ENCODE results near the gene HPS4.

Gene HPS4

DNA sequence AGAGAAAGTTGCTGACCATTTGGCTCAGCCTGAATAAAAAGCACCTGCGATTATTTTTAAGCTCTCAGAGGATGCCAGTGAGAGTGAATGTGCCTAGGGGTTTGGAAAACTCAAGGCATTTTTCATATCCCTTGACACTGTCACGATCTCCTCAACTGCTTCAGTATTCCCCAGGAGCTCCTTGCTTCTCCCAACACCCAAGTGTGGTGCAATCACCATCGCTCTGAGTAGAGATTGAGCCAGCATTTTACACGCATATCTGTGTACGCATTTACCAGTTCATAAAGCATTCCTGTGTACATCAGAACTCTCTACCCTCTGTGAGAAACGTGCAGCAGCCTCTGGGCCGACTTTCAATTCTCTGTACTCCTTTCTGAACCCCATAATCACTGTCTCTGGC lies 1.4 kb upstream of the HPS4 start:
- no peak overlapping the region for H2AFZ ChIP-seq (ENCODE audit: low read length)
- H3K36me3 ChIP-seq (ENCODE audit: insufficient read depth, low read length): peaks cover 21% of the 10 kb centered on the region; the same call in 1 of the 2 replicates
- H4K20me1 ChIP-seq (ENCODE audit: insufficient read depth, low read length, poor library complexity, severe bottlenecking): no peaks in the 10 kb centered on the region
- no peaks in the 10 kb centered on the region for H3K9me3 ChIP-seq (ENCODE audit: insufficient read depth, low read depth, low read length)
- no peaks in the 10 kb centered on the region for H3K9me2 ChIP-seq (replicated peaks; ENCODE audit: low read depth, low read length)
- TF ChIP-seq, protein P1, sequence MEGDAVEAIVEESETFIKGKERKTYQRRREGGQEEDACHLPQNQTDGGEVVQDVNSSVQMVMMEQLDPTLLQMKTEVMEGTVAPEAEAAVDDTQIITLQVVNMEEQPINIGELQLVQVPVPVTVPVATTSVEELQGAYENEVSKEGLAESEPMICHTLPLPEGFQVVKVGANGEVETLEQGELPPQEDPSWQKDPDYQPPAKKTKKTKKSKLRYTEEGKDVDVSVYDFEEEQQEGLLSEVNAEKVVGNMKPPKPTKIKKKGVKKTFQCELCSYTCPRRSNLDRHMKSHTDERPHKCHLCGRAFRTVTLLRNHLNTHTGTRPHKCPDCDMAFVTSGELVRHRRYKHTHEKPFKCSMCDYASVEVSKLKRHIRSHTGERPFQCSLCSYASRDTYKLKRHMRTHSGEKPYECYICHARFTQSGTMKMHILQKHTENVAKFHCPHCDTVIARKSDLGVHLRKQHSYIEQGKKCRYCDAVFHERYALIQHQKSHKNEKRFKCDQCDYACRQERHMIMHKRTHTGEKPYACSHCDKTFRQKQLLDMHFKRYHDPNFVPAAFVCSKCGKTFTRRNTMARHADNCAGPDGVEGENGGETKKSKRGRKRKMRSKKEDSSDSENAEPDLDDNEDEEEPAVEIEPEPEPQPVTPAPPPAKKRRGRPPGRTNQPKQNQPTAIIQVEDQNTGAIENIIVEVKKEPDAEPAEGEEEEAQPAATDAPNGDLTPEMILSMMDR (conservative IDR thresholded peaks at IDR 0.05; ENCODE audit: low read length): no peak
- no peak for TF ChIP-seq EZH2phosphoT487 (IDR thresholded peaks at IDR 0.05; ENCODE audit: borderline replicate concordance)
- no peaks in the 10 kb centered on the region for H3F3A ChIP-seq (ENCODE audit: low read depth)
- H3K4me1 ChIP-seq (ENCODE audit: insufficient read depth, low read length, poor library complexity, severe bottlenecking): peaks cover 58% of the 10 kb centered on the region
- peak overlapping the region; percentile 97 for H3K4me3 ChIP-seq (ENCODE audit: low read length, poor library complexity, severe bottlenecking)
- peak overlapping the region; percentile 96 for H3K9ac ChIP-seq (ENCODE audit: low read depth, low read length, poor library complexity, severe bottlenecking)
- peaks cover 62% of the 10 kb centered on the region for H3K79me2 ChIP-seq (ENCODE audit: insufficient read depth, low read length)
- H3K27me3 ChIP-seq (ENCODE audit: insufficient read depth, low read length, poor library complexity, severe bottlenecking): no peaks in the 10 kb centered on the region
- H3K4me2 ChIP-seq (ENCODE audit: low read depth, low read length, poor library complexity, severe bottlenecking): peak overlapping the region; percentile 80

DNA sequence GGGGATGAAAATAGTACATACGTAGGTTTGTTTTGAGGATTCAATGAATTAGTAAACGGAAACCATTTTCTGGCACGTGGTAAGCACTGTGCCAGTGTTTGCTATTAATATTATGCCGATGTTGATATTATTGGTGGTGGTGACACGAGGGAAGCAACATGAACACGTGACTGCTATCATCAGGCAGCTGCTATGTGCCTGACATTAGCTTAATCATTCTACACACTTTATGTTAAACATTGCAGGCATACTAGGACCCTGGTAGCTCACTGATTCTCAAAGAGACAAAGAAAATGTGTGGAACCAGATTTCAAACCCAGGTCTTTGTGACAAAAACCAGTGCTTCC lies 750 bp upstream of the HPS4 start:
- H3K4me2 ChIP-seq (ENCODE audit: low read depth, low read length, poor library complexity, severe bottlenecking): peak overlapping the region; percentile 80
- H3K9me2 ChIP-seq (replicated peaks; ENCODE audit: low read depth, low read length): no peaks in the 10 kb centered on the region
- H3K4me3 ChIP-seq (ENCODE audit: low read length, poor library complexity, severe bottlenecking): peak overlapping the region; percentile 97
- peaks cover 14% of the 10 kb centered on the region; the same call in 1 of the 2 replicates for H3K36me3 ChIP-seq (ENCODE audit: insufficient read depth, low read length)
- H3K27me3 ChIP-seq (ENCODE audit: insufficient read depth, low read length, poor library complexity, severe bottlenecking): no peaks in the 10 kb centered on the region
- peaks cover 69% of the 10 kb centered on the region for H3K79me2 ChIP-seq (ENCODE audit: insufficient read depth, low read length)
- no peaks in the 10 kb centered on the region for H3F3A ChIP-seq (ENCODE audit: low read depth)
- no peaks in the 10 kb centered on the region for H4K20me1 ChIP-seq (ENCODE audit: insufficient read depth, low read length, poor library complexity, severe bottlenecking)
- H3K9ac ChIP-seq (ENCODE audit: low read depth, low read length, poor library complexity, severe bottlenecking): peak overlapping the region; percentile 96
- TF ChIP-seq, protein P1 (conservative IDR thresholded peaks at IDR 0.05; ENCODE audit: low read length): no peak
- H3K9me3 ChIP-seq (ENCODE audit: insufficient read depth, low read depth, low read length): no peaks in the 10 kb centered on the region
- peak overlapping the region; percentile 56; the same call in 1 of the 2 replicates for H2AFZ ChIP-seq (ENCODE audit: low read length)
- peaks cover 60% of the 10 kb centered on the region for H3K4me1 ChIP-seq (ENCODE audit: insufficient read depth, low read length, poor library complexity, severe bottlenecking)

DNA sequence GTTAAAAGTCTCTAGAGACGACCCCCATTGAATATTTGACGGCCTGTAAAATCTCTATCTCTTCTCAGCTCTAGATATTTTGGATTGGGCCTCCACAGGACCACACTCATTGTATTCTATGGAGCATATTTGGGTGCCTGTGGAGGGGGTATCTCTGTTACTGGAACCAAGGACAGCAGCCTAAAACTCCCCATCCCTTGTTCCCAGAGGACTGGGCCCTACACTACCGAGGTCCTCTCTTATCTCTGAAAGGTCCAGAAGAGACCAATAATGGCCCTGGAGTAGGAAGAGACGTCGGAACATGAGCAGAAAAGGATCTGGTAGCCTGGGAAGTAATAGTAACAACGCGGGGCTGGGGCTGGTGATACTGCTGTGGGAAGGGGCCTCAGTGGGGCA lies 542 bp downstream of the HPS4 start:
- peak overlapping the region; percentile 93 for H2AFZ ChIP-seq (ENCODE audit: low read length)
- H3K4me3 ChIP-seq (ENCODE audit: low read length, poor library complexity, severe bottlenecking): peak overlapping the region; percentile 97
- H3K79me2 ChIP-seq (ENCODE audit: insufficient read depth, low read length): peaks cover 82% of the 10 kb centered on the region
- peaks cover 2% of the 10 kb centered on the region; the same call in 1 of the 2 replicates for H3K36me3 ChIP-seq (ENCODE audit: insufficient read depth, low read length)
- H4K20me1 ChIP-seq (ENCODE audit: insufficient read depth, low read length, poor library complexity, severe bottlenecking): no peaks in the 10 kb centered on the region
- H3K4me1 ChIP-seq (ENCODE audit: insufficient read depth, low read length, poor library complexity, severe bottlenecking): peaks cover 63% of the 10 kb centered on the region
- TF ChIP-seq, protein P1 (conservative IDR thresholded peaks at IDR 0.05; ENCODE audit: low read length): no peak
- TF ChIP-seq EZH2phosphoT487 (IDR thresholded peaks at IDR 0.05; ENCODE audit: borderline replicate concordance): no peak
- H3K9me3 ChIP-seq (ENCODE audit: insufficient read depth, low read depth, low read length): no peaks in the 10 kb centered on the region
- H3K27me3 ChIP-seq (ENCODE audit: insufficient read depth, low read length, poor library complexity, severe bottlenecking): no peaks in the 10 kb centered on the region
- no peaks in the 10 kb centered on the region for H3K9me2 ChIP-seq (replicated peaks; ENCODE audit: low read depth, low read length)
- H3K9ac ChIP-seq (ENCODE audit: low read depth, low read length, poor library complexity, severe bottlenecking): peak overlapping the region; percentile 96
- H3K4me2 ChIP-seq (ENCODE audit: low read depth, low read length, poor library complexity, severe bottlenecking): peak overlapping the region; percentile 82
- no peaks in the 10 kb centered on the region for H3F3A ChIP-seq (ENCODE audit: low read depth)
